Hippocampal formation (tissue), 2 donors: ENCODE measurements around the gene ABCG1.

Experiments used
- DNase-seq, 2 donors: peaks; one replicate each; lab custom pipeline; 2025; lab: John Stamatoyannopoulos, UW

ABCG1 gene

DNA sequence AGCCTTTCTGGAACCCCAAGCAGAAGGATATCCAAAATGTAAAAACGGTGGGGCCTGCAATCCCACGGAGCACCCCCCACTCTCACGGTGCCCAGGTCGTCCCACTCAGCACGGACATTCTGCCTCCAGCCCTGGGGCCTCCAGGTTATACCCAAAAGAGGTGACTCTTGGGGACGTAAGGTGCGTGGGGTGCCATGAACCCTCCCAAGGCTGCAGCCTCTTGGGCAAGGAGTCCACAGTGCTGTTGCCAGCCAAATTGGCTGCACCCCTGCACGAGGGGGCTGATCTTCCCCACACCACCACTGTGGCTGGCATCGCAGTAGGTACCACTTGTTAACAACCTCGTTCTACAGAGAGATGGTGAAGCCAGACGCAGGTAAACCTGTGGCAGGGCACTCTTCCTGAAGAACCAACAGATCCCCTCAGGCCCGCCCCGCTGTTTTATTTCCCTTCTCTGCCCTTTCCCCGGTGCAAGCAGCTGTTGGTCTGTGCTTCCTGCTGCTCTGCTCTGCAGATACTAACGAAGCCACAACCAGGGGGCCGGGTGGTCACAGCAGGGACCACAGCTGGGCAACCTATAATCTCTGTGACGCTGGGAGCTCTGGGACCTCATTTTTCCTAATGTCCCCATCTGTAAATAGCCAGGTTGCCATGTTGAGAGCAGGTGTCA lies 87.6 kb downstream of the ABCG1 start:
- DNase-seq: no peak

DNA sequence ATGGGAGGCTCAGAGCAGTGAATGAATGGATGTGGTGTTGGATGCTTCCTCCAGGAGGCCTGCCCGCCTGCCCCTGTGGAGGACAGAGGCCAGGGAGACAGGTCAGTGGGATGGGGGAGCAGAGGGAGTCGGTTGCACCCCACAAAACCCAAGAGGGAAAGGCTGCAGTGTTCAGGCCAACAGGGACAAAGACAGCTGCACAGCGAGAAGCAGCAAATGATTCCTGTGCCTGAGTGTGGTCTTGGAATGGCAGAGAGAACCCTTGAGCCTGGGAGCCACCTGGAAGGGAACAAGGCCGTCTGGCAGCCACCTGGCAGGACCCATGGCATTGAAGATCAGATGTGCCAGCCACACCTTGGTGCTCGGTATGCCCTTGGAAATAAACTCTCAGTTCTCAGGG lies 88.2 kb downstream of the ABCG1 start:
- no peak for DNase-seq

DNA sequence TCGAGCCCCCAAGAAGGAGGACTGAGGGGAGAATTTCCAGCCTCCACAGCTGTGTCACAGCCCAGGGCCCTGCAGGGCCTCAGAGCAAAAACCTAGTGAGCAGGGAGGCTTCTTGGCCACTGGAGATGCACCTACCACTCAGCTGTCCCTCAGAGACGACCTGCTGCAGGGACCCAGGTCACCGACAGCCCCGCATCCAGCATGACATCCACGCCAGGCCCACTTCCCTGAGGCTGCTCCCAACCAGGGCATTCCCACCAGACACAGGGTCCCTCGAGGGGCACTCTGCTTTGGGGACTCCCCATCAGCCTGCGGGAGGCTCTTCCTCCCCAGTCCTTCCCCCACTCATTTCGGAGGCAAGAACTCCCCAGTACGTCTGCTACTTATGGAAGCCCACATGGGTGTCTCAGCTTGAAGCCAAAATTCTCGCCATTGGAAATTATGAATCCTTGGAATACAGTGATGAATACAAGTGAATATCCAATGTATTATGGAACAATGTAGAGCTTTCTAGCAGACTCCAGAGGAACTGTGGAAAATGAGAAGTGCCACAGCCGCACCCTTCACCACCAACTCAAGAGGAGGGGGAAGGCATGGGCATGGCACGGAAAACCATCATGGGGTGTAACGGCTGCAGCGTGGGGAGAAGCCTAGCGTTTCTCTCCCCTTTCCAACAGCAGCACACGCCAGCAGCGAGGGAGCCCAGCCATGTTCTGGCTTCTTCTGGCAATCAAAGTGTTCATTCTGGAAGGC lies 89.4 kb downstream of the ABCG1 start:
- no peak for DNase-seq

GRCh38 chr21:42308914-42309752 lies 90.2 kb downstream of the ABCG1 start:
- DNase-seq: no peak

GRCh38 chr21:42309753-42310213 lies 90.8 kb downstream of the ABCG1 start:
- DNase-seq: peak in 1 of 2 donors; percentile 43

- no peak for DNase-seq
Observed at GRCh38 chr21:42310411-42311001, 91.6 kb downstream of the ABCG1 start.

DNA sequence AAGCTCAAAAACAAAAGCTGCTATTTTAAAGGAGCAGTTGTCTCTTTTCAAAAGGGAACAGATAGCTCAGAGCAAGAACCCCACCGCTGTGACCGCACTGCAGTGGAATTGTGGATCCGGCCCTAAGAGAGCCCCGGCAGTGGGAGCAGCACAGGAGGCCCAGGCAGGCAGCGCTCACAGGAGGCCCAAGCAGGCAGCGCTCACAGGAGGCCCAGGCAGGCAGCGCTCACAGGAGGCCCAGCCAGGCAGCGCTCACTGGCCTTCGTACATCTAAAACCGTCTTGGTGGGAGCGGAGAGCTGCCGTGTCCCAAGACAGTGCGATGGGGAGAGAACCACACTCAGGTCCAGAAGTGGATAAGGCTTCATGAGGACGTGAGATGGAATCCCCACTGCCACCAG lies 92.2 kb downstream of the ABCG1 start:
- no peak for DNase-seq

DNA sequence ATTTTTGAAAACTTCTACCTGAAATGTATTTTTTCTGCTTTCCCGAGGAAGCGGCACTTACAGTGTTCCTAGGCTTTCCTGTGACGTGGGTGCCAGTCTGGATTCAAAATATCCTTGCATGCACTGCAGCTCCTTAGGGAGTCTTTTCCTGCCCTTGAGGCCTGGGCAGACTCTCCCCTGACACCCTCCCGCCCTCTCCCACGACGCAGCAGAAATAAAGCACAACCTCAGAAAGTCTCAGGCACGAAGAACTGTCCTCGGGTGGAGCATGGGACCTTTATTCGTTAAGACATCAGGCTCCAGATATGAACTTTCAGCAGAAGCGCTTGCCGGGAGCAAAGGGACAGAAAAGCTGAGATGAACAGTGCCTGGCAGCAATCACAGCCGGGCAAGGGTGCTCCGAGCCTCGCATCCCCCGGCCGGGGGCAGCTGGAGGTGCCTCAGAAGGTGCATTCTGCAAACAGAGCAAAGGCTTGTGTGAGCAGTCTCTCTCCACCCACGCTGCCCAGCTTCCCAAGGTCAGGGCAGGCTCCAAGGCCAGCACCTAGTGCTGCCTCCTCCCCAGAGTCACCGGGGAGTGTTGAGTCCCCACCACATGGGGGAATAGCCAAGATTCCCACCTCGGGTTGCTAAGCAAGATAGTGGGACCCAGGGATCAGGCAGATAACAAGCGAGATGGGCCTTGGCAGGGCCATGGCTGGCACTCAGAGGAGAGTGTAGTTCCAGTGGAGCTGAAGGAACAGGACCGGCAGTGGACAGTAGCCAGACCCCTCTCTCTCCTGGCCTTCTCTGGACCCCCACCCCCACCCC lies 93.1 kb downstream of the ABCG1 start:
- no peak for DNase-seq

DNA sequence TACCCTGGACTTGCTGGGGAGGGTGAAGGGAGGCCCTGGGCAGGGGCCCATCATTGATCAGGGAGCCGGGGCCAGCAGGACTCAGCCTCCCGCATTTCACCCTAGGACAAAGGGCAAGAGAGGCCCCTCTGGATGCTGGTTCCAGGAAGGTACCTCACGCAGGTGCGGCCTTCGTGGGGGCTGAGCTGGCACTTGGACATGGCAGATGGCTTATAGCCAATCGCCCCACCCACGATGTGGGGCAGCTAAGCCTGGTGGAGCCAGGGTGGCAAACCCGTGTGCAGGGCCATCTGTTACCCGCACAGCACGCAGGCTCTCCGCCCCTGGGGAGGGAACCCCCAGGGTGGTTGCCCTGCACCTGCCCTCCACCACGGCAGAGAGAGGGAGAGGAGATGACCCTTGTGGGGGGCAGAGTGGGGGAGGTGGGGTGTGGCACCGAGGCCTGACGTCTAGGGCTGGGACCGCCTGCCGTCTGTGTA lies 93.7 kb downstream of the ABCG1 start:
- DNase-seq: no peak

DNA sequence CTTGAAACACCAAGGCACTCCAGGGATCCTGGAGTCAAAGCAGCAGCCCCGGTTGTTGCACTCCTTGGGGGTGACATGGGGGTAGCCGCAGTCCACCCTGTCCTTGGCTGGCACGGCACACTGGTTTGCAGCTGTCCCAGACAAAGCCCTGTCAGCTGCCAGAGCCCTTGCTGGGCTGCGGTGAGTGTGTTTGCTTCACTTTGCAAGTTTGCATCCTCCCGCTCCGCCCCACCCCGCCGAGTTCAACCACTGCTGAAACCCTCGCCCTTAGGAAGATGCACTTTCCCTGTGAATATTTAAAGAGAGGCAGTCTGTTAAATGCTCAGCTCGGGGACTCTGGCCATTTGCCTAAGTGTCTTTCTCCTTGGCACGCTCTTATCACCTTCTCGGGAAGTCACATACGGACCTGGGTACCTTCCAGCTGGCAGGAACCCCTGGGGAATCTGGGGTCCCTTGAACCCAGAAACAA lies 94.6 kb downstream of the ABCG1 start:
- DNase-seq: no peak

DNA sequence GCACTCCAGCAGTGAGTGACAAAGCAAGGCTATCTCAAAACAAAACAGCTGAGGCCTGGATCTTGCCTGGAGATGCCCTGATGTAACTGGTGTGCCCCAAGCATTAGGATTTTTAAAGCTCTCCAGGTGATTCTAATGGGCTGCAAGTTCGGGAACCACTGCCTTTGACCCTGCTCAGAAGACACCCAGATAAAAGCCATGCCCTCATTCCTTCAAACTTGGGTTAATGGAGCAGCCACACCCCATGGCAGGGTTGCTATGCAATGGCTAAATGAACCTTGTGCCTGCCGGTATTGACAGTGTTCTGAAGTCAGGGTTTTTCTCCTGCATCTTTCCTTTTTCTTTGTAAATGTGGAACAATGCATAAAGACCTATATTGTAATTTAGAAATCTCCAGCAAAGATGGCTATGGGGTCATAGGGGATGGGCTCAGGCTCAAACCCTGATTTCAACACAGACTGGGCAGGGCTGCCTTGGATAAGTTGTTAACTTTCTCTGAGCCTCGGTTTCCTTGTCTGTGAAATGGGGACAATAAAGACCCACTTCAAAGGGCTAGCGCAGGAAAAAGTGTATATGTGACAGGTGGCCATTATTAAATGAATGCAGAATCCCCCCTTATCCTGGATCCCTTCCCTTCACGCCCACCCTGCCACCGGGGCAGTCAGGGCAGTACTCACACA lies 95.8 kb downstream of the ABCG1 start:
- DNase-seq: no peak

DNA sequence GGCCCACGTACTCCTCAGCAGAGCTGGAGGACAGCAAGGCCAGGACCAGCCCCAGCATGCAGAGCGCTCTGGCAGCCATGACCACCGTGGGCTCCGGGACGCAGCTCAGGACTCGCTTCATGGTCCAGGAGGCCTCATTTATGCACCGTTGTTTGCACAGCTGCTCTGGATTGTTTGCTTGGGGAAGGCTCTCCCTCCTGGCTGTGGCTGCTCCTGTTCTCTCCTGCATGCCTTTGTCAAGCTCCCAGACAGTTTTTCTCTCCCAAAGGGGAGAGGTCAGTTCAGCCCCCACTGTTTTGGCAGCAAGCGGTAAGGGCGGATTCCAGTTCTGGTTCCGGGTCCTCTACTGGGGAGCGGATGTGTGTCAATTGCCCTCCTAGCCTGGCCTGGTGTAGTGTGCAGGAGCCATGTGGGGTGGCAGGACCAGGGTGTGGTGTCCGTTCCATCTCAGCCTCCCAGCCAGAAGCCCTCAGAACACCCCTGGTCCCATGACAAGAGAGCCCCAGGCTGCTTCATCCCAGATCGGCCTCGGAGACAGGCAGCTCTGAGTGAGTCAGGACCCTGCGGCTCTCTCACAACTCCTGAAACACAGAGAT lies 96.5 kb downstream of the ABCG1 start, which contains the start of gene TFF3:
TFF3 (minus strand) TSS at position 114 of the 596 bp plus-strand sequence; CDS start at position 79, 35 bp downstream.
- no peak for DNase-seq

DNA sequence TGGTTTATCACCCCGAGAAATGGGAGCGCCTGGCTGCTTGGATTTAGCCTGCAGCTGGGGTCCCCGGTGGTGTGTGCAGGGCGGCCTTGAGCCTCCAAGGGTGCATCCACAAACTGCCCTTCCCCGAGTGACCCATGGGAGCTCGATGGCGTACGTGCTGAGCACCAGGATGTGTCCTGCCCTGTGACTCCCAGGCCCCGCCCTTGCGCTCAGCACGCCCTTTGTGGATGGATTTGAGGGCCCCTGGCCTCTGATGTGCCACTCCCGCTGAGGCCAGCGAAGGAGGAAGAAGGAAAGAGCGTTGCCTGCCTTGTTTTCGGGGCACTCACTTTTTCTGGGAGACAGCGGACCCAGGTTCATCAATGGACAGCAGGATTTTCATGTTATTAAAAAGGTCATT lies 98.0 kb downstream of the ABCG1 start:
- no peak for DNase-seq

DNA sequence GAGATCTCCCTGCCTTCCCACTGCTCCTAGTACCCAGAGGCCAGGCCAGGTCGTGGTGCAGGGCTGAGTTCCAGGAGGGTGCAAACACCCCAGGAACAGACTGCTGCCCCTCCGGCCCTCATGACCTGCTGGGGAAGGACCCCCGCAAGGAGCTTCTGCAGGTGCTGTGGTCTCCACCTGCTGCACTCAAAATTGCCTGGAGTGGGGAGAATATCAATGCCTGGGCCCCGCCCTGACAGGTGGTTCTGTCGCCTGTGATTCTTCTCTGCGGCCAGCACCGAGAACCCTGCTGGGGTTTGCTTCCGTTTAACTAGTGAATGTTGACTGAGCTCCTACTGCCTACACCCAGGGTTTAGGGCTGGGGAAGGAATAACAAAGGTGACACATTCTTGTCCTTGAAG lies 98.4 kb downstream of the ABCG1 start:
- no peak for DNase-seq

DNA sequence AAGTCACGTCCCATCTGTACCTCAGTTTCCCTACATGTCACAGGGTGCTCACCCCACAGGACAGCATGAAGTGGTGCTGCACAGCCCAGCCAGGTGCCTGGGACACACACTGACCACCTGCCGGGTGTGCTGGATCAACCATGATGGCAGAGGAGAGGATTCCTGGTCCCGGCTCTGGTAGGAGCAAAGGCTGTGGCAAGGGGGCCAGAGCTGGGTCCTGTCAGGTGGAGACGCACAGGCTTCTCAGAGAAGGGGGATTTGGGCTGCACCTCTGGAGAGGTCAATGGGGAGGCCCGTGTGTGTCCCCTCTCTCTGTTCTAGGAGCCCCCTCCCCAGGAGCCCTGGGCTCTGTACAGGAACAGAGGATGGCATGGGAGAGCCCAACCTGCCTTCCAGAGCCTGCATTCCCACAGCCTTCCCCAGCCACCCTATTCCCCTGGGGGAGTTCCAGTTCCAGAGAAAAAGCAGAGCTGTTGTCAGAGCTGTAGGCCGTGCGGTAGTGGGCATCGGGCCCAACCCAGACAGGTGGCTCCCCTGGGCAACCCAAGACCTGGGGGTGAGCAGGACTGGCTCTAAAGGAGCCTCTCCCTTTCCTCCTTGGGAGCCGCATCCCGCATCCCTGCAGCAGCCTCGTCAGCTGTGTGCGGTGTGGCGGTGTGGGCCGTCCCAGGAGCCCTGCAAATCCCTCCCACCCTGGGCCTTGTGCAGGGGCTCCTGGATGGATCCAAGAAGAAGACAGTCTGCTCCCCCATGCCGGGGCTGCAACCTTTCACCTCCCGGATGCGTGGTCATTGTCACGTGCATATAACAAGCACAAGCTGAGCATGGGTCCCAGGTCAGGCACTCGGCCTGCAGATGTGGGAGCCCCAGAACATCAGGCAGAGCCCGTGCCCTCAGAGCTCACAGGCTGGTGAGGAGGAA lies 99.1 kb downstream of the ABCG1 start:
- DNase-seq: no peak

- no peak for DNase-seq
Observed at GRCh38 chr21:42319376-42319775, 100.4 kb downstream of the ABCG1 start.

GRCh38 chr21:42319851-42320572 lies 101.1 kb downstream of the ABCG1 start:
- DNase-seq: no peak

GRCh38 chr21:42320791-42321190 lies 101.9 kb downstream of the ABCG1 start:
- DNase-seq: no peak
